ENCODE measurements around the gene MEF2C.

Gene MEF2C

DNA sequence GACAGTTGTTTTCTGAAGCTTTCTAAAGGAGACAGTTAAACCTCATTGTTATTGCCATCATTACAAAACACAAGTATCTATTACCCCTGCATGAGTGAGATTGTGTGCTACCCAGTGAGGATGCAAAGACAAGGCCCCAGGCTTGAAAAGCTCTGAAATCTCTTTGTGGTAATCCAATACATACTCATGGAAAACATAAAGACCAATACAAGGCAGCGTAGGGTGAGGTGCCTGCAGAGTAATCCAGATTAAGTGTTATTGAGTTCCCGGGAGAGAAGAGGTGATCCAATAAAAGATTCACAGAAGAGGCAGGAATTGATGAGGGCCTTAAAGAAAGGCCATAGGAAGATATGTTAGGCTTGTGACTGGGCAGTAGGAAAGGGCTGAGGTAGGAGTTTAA is 150.1 kb downstream of the MEF2C start:
- no peak for ATAC-seq
- no peaks in the 10 kb centered on the region for H3K9me3 Mint-ChIP-seq
- H3K27ac Mint-ChIP-seq = peak overlapping the region; percentile 97
- peak overlapping the region; percentile 34 for H3K4me3 Mint-ChIP-seq
- H3K27me3 Mint-ChIP-seq = no peaks in the 10 kb centered on the region
- peaks cover 64% of the 10 kb centered on the region for H3K4me1 Mint-ChIP-seq
- H3K36me3 Mint-ChIP-seq = peaks cover 39% of the 10 kb centered on the region

DNA sequence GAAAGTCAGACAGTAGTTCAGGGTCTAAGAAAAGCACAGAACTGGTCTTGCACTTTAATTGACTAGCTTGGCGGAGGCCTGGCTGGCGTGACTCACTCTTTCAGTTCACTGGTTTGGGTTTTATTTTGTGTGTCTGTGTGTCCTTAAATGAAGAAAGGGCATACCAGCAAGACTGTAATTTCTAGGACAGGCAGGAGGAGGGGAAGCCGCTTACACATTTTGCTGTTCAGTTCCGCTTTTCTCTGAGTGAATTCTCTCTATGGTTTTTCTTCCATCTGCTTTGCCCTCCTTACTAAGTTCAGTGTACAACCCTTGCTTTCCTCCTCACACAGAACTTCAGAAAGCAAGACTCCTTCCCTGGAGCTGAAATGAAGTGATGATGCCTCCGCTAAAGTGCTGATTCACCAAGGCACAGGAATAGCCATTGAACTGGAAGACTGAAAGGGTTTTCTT is 150.8 kb downstream of the MEF2C start:
- no peaks in the 10 kb centered on the region for H3K27me3 Mint-ChIP-seq
- H3K4me3 Mint-ChIP-seq = peak overlapping the region; percentile 46
- H3K4me1 Mint-ChIP-seq = peaks cover 58% of the 10 kb centered on the region
- H3K9me3 Mint-ChIP-seq = no peaks in the 10 kb centered on the region
- ATAC-seq = peak; percentile 86
- peak overlapping the region; percentile 97 for H3K27ac Mint-ChIP-seq
- H3K36me3 Mint-ChIP-seq = peaks cover 33% of the 10 kb centered on the region

DNA sequence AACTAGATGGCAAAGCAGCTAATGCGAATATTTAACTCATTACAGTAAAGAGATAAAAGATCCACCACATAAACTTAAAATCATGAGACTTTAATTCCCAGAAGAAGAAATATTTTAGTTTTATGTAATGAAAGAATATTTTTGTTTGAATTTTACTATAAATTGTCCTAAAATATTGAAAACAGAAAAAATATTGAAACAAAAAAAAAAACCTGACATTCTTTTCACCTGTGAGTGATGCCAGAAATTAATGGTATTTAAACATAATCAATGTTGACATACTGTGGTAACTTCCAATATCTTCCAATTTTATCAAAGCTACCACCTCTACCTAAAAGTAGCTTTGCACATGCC is 153.2 kb downstream of the MEF2C start:
- Mint-ChIP-seq H3K9me3 (no peaks in the 10 kb centered on the region), H3K36me3 (peaks cover 41% of the 10 kb centered on the region), H3K27me3 (no peaks in the 10 kb centered on the region), H3K27ac (peak overlapping the region; percentile 62), H3K4me1 (peaks cover 35% of the 10 kb centered on the region), H3K4me3 (no peak overlapping the region)
- ATAC-seq = no peak

DNA sequence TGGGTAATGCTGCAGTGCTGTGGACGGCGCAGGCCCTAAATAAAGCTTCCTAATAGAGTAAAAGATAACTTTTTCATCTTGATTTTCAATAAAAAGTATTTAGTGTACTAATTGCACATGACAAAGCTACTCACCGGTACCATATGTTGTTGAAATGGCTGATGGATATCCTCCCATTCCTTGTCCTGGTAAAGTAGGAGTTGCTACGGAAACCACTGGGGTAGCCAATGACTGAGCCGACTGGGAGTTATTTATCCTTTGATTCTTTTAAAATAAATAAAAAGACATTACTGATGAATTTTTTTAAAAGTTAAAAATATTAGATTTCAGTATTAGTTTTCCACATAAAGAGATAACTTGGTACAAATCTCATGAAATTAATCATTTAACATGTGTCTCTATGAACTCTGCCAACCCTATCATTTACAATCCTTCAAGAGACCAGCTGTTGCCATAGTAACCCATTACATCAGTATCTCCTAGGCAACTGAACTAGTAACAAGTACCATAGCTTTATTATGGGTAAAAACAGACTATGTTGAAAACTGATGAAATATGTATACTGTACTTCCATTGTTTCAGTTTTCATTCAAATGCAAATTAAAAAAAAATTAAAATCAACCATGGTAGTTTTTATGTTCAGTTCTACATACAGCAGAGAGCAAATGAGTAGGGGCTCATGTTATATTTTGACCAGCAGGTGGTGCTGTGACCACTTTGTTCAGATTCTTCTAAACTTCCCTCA is 153.7 kb downstream of the MEF2C start:
- H3K4me3 Mint-ChIP-seq = no peak overlapping the region
- no peaks in the 10 kb centered on the region for H3K9me3 Mint-ChIP-seq
- peak overlapping the region; percentile 55 for H3K27ac Mint-ChIP-seq
- peaks cover 44% of the 10 kb centered on the region for H3K36me3 Mint-ChIP-seq
- H3K27me3 Mint-ChIP-seq = no peaks in the 10 kb centered on the region
- peaks cover 33% of the 10 kb centered on the region for H3K4me1 Mint-ChIP-seq
- peak; percentile 53 for ATAC-seq

DNA sequence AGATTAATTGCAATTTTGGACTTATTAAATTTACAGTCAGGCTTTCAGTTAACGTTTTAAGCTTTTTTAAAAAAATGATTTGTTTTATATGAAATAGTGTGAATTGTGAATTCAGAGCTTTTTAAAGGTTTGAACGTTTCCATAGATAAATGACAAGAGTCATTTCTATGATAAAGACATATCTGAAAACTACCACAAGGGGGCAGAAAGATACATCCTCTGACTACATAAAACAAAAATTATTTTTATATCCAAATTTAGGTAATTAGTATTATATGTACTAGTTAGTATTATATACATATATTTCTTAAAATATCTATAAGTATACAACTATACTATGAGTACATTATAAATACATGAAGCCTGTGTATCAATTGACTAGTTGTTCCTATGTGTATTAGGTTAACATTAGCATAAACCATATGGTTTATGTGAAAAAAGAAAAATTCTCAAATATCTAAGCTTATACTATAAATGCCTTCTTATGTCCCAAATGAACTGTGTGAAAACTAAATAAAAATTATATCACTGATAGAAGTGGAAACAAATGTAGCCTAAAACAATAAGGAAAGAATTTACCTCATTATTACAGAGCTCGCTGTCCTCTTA is 155.2 kb downstream of the MEF2C start:
- no peak for ATAC-seq
- Mint-ChIP-seq H3K4me1 (peaks cover 18% of the 10 kb centered on the region), H3K27me3 (no peaks in the 10 kb centered on the region)

DNA sequence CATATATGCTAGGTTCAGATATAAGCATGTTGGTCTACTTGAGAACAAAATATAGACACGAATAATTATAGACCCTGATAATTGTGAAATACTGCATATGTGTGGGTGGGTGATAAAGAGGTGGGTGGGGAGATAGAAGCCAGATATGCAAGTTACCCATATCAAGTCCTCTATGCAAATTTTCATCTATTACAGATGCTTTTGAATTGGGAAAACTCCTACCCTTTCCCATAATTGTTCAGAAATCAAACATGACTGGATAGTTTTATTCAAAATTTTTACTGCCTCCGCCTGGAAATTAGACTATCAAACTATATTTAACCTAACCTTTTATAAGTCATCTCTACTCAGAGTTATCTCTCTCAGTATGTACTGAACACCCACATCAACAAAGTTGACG is 157.5 kb downstream of the MEF2C start:
- H3K4me1 Mint-ChIP-seq = peaks cover 4% of the 10 kb centered on the region
- no peak overlapping the region for H3K4me3 Mint-ChIP-seq
- no peak for ATAC-seq
- H3K27me3 Mint-ChIP-seq = no peaks in the 10 kb centered on the region
- H3K9me3 Mint-ChIP-seq = no peaks in the 10 kb centered on the region
- no peak overlapping the region for H3K27ac Mint-ChIP-seq
- peaks cover 48% of the 10 kb centered on the region for H3K36me3 Mint-ChIP-seq

More for the DNA sequence above, 155.2 kb downstream of the MEF2C start:
- no peaks in the 10 kb centered on the region for H3K9me3 Mint-ChIP-seq
- H3K4me3 Mint-ChIP-seq = no peak overlapping the region
- no peak overlapping the region for H3K27ac Mint-ChIP-seq
- H3K36me3 Mint-ChIP-seq = peaks cover 41% of the 10 kb centered on the region

DNA sequence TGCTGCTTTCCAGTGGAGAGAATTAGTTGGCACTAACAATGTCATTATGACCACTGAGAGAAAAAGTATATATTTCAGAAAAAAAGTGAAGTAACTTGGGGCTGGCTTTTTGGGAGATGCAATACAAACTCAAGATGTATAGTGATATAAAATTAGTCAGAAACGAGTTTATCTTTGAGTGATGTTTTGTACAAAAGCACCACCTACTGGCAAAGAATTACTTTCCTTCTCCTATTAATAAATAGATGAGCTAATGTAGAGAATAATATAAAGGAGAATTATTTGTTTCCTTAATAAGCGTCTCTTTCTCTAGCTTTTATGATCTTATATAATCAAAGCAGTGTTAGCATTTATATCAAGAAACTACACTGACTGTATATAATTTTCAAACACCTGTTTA is 158.8 kb downstream of the MEF2C start:
- Mint-ChIP-seq H3K27me3 (no peaks in the 10 kb centered on the region), H3K4me1 (no peaks in the 10 kb centered on the region), H3K36me3 (peaks cover 49% of the 10 kb centered on the region), H3K9me3 (no peaks in the 10 kb centered on the region), H3K4me3 (no peak overlapping the region), H3K27ac (no peak overlapping the region)
- ATAC-seq = no peak

DNA sequence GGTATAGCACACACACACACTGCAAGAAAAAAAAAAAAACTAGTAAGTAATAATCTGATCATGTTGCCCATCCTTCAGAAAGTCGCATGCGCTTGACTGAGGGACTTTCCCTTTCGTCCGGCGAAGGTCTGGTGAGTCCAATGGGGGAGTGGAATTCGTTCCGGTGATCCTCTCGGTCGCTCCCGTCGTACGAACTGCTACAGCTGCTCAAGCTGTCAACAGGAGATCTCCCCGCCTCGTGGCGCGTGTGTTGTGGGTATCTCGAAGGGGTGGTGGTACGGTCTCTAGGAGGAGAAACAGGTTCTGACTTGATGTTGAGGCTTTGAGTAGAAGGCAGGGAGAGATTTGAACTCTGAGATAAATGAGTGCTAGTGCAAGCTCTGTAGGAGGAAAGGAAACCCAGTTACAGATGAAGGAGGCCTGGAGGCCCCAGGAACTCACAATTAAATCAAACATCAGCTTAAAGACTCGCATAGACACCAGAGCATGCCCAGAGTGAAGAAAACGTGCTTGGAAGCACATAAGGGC is 160.4 kb downstream of the MEF2C start:
- H3K9me3 Mint-ChIP-seq = no peaks in the 10 kb centered on the region
- ATAC-seq = no peak
- no peak overlapping the region for H3K4me3 Mint-ChIP-seq
- no peak overlapping the region for H3K27ac Mint-ChIP-seq
- no peaks in the 10 kb centered on the region for H3K27me3 Mint-ChIP-seq
- H3K36me3 Mint-ChIP-seq = peaks cover 60% of the 10 kb centered on the region
- H3K4me1 Mint-ChIP-seq = no peaks in the 10 kb centered on the region

DNA sequence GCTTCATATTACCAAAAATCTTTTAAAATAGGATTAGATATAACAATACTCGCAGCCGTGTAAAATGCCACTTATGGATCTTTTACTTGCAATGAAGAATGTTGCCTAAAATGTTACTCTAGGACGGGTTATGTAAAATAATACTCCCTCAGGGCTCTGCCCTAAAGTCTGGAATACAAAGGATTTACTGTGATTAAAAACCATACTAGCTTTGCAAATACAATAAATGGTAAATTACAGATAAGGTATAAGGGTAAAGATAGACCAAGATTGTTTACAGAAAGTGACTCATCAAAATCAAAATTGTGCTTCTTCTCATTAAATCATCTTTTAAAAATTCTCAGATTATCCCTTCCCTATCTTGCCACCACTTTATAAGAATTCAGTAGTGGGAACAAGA is 163.6 kb downstream of the MEF2C start:
- Mint-ChIP-seq H3K36me3 (peaks cover 49% of the 10 kb centered on the region), H3K4me1 (peaks cover 6% of the 10 kb centered on the region), H3K27me3 (no peaks in the 10 kb centered on the region), H3K4me3 (no peak overlapping the region), H3K27ac (no peak overlapping the region), H3K9me3 (no peaks in the 10 kb centered on the region)
- ATAC-seq = no peak

DNA sequence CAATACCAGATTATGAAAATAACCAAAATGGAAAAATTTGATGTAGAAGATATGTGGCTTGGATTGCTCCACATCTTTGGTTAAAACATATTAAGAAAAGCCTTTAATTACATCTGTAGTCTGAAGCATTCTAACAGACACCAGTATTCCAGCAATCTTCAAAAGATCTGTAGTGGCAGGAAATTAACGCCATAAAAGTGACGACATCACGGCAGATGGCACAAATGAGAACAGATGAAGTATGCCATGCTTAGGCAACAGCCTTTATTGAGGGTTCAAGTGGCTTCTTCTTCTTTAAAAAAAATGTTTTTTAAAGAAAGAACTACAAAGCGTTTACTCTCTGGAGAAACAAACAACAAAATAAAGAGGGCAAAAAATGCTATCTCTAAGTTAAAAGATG is 164.2 kb downstream of the MEF2C start:
- Mint-ChIP-seq H3K4me1 (peaks cover 6% of the 10 kb centered on the region), H3K36me3 (peaks cover 49% of the 10 kb centered on the region), H3K27me3 (no peaks in the 10 kb centered on the region), H3K4me3 (no peak overlapping the region), H3K27ac (no peak overlapping the region), H3K9me3 (no peaks in the 10 kb centered on the region)
- no peak for ATAC-seq

DNA sequence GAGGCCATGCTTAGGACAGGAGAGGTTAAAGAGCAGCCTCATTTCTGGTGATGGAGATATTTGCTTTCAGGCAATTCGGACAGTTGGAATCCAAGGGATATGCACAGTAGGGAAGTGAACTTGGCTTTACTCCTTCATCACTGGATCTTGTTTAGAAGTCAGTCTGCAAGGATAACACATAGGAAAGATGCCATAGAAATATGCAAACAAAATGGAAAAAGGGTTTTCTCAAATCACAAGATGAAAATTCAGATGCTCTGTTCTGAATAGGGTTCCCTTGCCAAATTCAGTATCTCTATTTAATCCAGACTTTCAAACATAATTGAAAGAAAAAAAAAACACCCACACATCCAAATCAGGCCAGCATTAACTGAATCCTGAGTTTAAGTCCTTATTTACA is 166.9 kb downstream of the MEF2C start:
- H3K9me3 Mint-ChIP-seq = no peaks in the 10 kb centered on the region
- no peak for ATAC-seq
- no peaks in the 10 kb centered on the region for H3K27me3 Mint-ChIP-seq
- no peak overlapping the region for H3K4me3 Mint-ChIP-seq
- peaks cover 36% of the 10 kb centered on the region for H3K36me3 Mint-ChIP-seq
- peaks cover 6% of the 10 kb centered on the region for H3K4me1 Mint-ChIP-seq
- no peak overlapping the region for H3K27ac Mint-ChIP-seq

DNA sequence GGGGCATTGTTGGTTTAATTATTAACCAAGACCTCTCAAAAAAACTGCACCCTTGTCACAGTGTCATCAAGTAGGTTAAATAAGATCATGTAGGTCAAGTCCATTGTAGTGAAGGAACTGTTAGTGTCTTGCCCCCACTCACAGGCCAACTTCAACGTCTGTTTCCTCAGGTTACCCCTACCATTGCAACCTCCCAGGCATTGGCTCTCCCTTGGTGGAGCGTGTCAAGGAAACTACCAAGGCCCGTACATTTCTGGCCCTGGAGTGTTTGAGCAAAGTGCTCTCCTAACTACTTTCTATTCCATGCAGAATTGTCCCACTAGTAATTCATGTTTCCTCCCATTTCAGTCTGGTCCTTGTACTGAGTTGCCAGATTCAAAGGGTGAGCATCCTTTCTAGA is 167.5 kb downstream of the MEF2C start:
- Mint-ChIP-seq H3K27me3 (no peaks in the 10 kb centered on the region), H3K4me1 (peaks cover 6% of the 10 kb centered on the region), H3K36me3 (peaks cover 33% of the 10 kb centered on the region), H3K27ac (no peak overlapping the region), H3K9me3 (no peaks in the 10 kb centered on the region), H3K4me3 (no peak overlapping the region)
- ATAC-seq = no peak

DNA sequence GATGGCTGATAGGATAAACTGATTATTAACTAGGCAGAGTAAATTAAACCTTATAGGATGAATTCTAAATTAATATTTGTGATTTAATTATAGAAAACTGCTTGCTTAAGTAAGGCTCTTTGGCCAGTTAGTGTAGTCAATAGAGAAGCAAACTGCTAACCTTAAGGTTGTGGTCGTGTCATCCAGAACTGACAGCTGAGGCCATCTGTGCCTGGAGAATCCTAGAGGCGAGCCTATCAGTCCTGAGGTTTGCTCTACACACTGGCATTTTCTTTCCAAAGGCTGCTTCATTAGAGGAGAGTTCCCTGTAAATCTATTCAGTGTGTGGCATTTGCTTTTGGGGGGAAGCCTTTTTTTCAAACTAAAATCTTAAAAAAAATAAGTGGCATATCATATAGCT is 169.2 kb downstream of the MEF2C start:
- Mint-ChIP-seq H3K9me3 (no peaks in the 10 kb centered on the region), H3K36me3 (peaks cover 24% of the 10 kb centered on the region), H3K27me3 (no peaks in the 10 kb centered on the region)

DNA sequence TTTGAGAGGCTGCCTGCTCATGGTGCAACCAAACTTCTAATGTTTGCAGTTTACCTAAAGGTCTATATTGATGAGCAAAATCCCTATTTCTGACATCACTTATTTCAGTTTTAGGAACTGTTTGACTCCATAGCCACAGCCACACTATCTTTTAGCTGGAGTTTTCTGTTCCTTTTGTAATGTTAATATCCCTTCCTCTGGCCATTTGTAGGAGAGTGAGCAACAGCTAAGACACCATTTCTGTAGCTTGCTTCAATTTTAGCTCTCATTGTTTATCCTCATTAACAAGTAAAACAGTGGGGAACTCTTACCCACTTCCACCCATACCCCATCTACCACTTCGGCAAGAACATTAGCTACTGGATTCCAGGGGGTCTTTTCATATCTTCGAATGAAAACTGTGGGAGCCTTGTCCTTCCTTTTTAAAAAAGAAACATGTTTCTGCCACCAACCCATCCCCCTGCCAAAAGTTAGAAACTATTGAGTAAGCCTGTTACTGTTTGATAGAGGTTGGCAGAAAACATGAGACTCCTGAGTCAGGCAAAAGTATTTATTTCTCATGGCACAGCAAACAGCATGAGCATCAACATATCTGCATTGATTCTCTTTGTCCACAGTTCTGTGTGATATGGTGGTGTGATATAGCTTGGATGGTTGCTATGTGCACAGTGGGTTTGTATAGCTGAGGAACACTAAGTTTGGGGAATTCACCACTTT is 174.1 kb downstream of the MEF2C start:
- H3K36me3 Mint-ChIP-seq = no peaks in the 10 kb centered on the region
- H3K4me1 Mint-ChIP-seq = no peaks in the 10 kb centered on the region
- no peak overlapping the region for H3K4me3 Mint-ChIP-seq
- ATAC-seq = no peak
- H3K27me3 Mint-ChIP-seq = no peaks in the 10 kb centered on the region
- no peaks in the 10 kb centered on the region for H3K9me3 Mint-ChIP-seq
- no peak overlapping the region for H3K27ac Mint-ChIP-seq

More for the DNA sequence above, 169.2 kb downstream of the MEF2C start:
- no peak for ATAC-seq
- H3K4me1 Mint-ChIP-seq = peaks cover 6% of the 10 kb centered on the region
- H3K27ac Mint-ChIP-seq = no peak overlapping the region
- no peak overlapping the region for H3K4me3 Mint-ChIP-seq

DNA sequence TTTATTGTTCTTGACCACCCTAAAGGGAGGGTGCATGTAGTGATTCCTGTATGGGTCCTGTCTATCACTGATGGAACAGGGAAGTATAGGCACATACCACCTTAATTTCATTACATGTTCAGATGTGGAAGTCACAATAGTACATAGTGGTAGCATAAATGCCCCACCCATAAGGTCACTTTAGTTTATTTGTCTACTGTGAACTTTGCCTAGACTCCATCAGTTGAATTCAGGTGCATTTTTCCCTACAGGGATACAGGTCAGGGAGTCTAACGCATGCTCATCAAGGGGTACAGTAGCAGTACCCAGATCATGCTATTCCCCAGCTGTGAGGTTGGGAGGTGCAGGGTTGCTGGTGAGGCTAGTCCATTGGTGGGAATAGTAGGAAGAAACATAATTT is 175.0 kb downstream of the MEF2C start:
- ATAC-seq = peak; percentile 6
- no peaks in the 10 kb centered on the region for H3K9me3 Mint-ChIP-seq
- H3K4me3 Mint-ChIP-seq = no peak overlapping the region

More for the DNA sequence above, 175.0 kb downstream of the MEF2C start:
- Mint-ChIP-seq H3K36me3 (no peaks in the 10 kb centered on the region), H3K27ac (no peak overlapping the region), H3K4me1 (no peaks in the 10 kb centered on the region), H3K27me3 (no peaks in the 10 kb centered on the region)

Data from stimulated activated memory B cell treated with anti-CD40 and anti-IgM and Interleukin-4, amounts not matched to agents 10 μg/mL and 1 μg/mL and 100 μg/mL, for 72 hours (primary cell).